Rectal smooth muscle tissue (tissue), 1 donor: ENCODE measurements around the gene TMEM256.

Experiments used
- H3K27ac ChIP-seq: one replicate; pipeline ENCODE4 v1.7.0; 2013; ENCODE audit warnings: low read depth, low read length, inconsistent platforms
- H3K27me3 ChIP-seq: one replicate; pipeline ENCODE4 v1.7.0; 2013; ENCODE audit warnings: low read length; ENCODE audit not compliant: control insufficient read depth, insufficient read depth
- H3K36me3 ChIP-seq: one replicate; pipeline ENCODE4 v1.7.0; 2013; ENCODE audit warnings: low read length; ENCODE audit not compliant: control insufficient read depth, insufficient read depth
- H3K4me1 ChIP-seq: one replicate; pipeline ENCODE4 v1.7.0; 2013; ENCODE audit warnings: low read length; ENCODE audit not compliant: control insufficient read depth, insufficient read depth
- H3K4me3 ChIP-seq: one replicate; pipeline ENCODE4 v1.7.0; 2013; ENCODE audit warnings: low read length
- H3K9ac ChIP-seq: one replicate; pipeline ENCODE4 v1.7.0; 2013; ENCODE audit warnings: low read length

TMEM256 gene

GRCh38 chr17:7438656-7439460 is 35.0 kb upstream of the TMEM256 start:
- peak overlapping the region; percentile 10 for H3K9ac ChIP-seq
- peaks cover 32% of the 10 kb centered on the region for H3K27me3 ChIP-seq
- no peaks in the 10 kb centered on the region for H3K36me3 ChIP-seq
- peak overlapping the region; percentile 24 for H3K4me3 ChIP-seq
- H3K27ac ChIP-seq = no peak overlapping the region
- peaks cover 15% of the 10 kb centered on the region for H3K4me1 ChIP-seq

GRCh38 chr17:7437950-7438614 is 34.2 kb upstream of the TMEM256 start:
- peak overlapping the region; percentile 40 for H3K4me3 ChIP-seq
- no peak overlapping the region for H3K27ac ChIP-seq
- H3K9ac ChIP-seq = peak overlapping the region; percentile 10
- H3K4me1 ChIP-seq = peaks cover 15% of the 10 kb centered on the region
- H3K36me3 ChIP-seq = no peaks in the 10 kb centered on the region
- peaks cover 32% of the 10 kb centered on the region for H3K27me3 ChIP-seq

GRCh38 chr17:7437369-7437863 is 33.5 kb upstream of the TMEM256 start:
- Histone ChIP-seq H3K36me3 (no peaks in the 10 kb centered on the region), H3K4me1 (peaks cover 15% of the 10 kb centered on the region), H3K27me3 (peaks cover 32% of the 10 kb centered on the region), H3K27ac (no peak overlapping the region), H3K4me3 (peak overlapping the region; percentile 40), H3K9ac (no peak overlapping the region)

GRCh38 chr17:7436556-7437368 is 32.9 kb upstream of the TMEM256 start:
- H3K4me1 ChIP-seq = peaks cover 15% of the 10 kb centered on the region
- H3K36me3 ChIP-seq = no peaks in the 10 kb centered on the region
- H3K4me3 ChIP-seq = peak overlapping the region; percentile 67
- H3K27me3 ChIP-seq = peaks cover 29% of the 10 kb centered on the region
- H3K27ac ChIP-seq = no peak overlapping the region
- H3K9ac ChIP-seq = no peak overlapping the region

GRCh38 chr17:7435676-7436555 is 32.0 kb upstream of the TMEM256 start:
- peaks cover 15% of the 10 kb centered on the region for H3K4me1 ChIP-seq
- no peaks in the 10 kb centered on the region for H3K36me3 ChIP-seq
- H3K9ac ChIP-seq = peak overlapping the region; percentile 57
- peaks cover 24% of the 10 kb centered on the region for H3K27me3 ChIP-seq
- peak overlapping the region; percentile 67 for H3K4me3 ChIP-seq
- no peak overlapping the region for H3K27ac ChIP-seq

GRCh38 chr17:7432296-7432695 is 28.4 kb upstream of the TMEM256 start:
- Histone ChIP-seq H3K27ac (no peak overlapping the region), H3K4me1 (peaks cover 9% of the 10 kb centered on the region), H3K36me3 (no peaks in the 10 kb centered on the region), H3K9ac (no peak overlapping the region), H3K27me3 (no peaks in the 10 kb centered on the region), H3K4me3 (no peak overlapping the region)

- no peaks in the 10 kb centered on the region for H3K27me3 ChIP-seq
- no peak overlapping the region for H3K4me3 ChIP-seq
- no peak overlapping the region for H3K9ac ChIP-seq
- no peak overlapping the region for H3K27ac ChIP-seq
- H3K36me3 ChIP-seq = no peaks in the 10 kb centered on the region
- H3K4me1 ChIP-seq = peaks cover 5% of the 10 kb centered on the region
These were observed 27.3 kb upstream of the TMEM256 start for GRCh38 chr17:7431231-7431630.

- Histone ChIP-seq H3K27me3 (no peaks in the 10 kb centered on the region), H3K27ac (no peak overlapping the region), H3K4me3 (no peak overlapping the region), H3K9ac (no peak overlapping the region), H3K36me3 (no peaks in the 10 kb centered on the region), H3K4me1 (no peaks in the 10 kb centered on the region)
These were observed 25.8 kb upstream of the TMEM256 start for GRCh38 chr17:7429722-7430121.

GRCh38 chr17:7428557-7428956 is 24.7 kb upstream of the TMEM256 start, which contains the start of gene SPEM3:
TSS of gene SPEM3 (plus strand) at chr17:7428857. CDS start at chr17:7428903, 46 bp downstream.
- Histone ChIP-seq H3K9ac (no peak within 1 kb of the TSS), H3K36me3 (no peaks in the 10 kb centered on the region), H3K27me3 (no peaks in the 10 kb centered on the region), H3K4me1 (no peaks in the 10 kb centered on the region), H3K4me3 (no peak within 1 kb of the TSS), H3K27ac (no peak within 1 kb of the TSS)

GRCh38 chr17:7427549-7427948 is 23.7 kb upstream of the TMEM256 start:
- no peaks in the 10 kb centered on the region for H3K4me1 ChIP-seq
- H3K27ac ChIP-seq = no peak overlapping the region
- H3K36me3 ChIP-seq = no peaks in the 10 kb centered on the region
- H3K4me3 ChIP-seq = no peak overlapping the region
- H3K27me3 ChIP-seq = no peaks in the 10 kb centered on the region
- no peak overlapping the region for H3K9ac ChIP-seq

- H3K4me1 ChIP-seq = no peaks in the 10 kb centered on the region
- H3K4me3 ChIP-seq = no peak overlapping the region
- H3K27me3 ChIP-seq = no peaks in the 10 kb centered on the region
- no peak overlapping the region for H3K27ac ChIP-seq
- H3K9ac ChIP-seq = no peak overlapping the region
- no peaks in the 10 kb centered on the region for H3K36me3 ChIP-seq
These were observed 23.1 kb upstream of the TMEM256 start for GRCh38 chr17:7426896-7427489.
